Stimulated activated CD4-positive, alpha-beta T cell treated with anti-CD3 and anti-CD28 coated beads, Interleukin-1b, Interleukin-23, amount 100 ng/mL, for 48 hours (primary cell): Measurements from ENCODE around the gene RARG.
"Not testable (repeated sequence)": the region's sequence is repeated elsewhere in the genome, so short reads cannot be mapped to it uniquely, and the experiment has no call there.

Source experiments
- DNase-seq: peaks from one replicate; pipeline ENCODE4 v3.0.0-alpha.2; 2020

The RARG gene

DNA sequence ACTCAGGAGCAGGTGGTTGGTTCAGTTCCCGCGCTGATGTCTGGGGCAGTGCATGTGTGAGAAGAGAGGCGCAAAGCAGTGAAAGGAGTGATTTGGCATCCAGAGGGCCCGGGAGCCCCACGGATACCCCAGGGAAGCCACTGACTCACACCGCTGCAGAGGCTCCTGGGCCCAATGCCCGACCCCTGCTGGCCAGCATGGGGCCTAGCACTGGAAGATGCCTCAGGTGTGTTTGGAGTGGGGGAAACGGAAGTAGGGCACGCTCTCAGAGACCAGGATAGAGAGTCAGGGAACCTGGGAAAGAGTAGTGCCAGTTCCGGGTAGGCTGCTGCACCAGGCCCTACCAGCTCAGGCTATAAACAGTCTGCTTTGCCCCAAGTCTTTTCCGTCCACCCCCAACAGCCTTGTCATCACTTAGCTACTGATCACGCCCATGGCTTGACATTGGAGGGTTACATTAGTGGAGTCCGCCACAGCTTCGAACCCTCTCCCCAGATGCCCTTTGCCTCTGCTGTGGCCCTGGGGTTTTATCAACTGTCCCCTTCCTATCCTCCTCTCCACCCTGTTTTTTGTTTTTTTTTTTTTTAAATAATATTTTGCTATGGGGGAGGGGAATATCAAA, 41.8 kb downstream of the RARG start:
- DNase-seq, result peak; percentile 56

DNA sequence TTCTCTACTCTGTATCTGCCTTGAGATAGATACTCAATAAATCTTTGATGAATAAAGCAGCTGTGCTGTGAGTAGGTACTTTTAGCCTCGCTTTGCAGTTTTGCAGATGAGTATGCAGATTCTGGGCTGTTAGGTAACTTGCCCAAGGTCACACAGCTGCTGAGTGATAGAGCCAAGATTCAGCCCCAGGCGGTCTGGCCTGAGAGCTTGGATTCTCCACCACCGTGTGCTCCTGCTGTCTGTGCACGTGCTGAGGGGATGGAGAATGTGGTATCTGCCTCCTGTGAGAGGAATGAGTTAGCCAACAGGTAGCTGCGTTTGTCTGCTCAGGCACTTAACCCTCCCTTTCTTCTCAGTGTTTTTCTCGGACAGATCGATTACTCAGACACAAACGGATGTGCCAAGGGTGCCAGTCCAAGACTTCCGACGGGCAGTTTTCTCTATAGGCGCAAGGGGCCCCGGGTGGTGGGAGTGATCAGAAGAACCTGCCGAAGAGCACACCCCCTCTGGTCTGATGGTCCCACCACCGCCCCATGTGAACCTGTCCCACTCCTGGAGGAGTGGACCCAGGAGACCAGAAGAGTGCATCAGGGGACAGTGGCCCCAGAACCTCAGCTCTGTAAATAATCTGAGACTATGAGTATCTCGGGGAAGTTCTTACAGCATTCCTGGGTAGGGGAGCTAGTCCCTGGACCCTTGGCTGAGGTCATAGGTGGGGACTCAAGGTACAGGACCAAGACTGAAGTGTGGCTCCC, 44.7 kb downstream of the RARG start:
- DNase-seq, result no peak

DNA sequence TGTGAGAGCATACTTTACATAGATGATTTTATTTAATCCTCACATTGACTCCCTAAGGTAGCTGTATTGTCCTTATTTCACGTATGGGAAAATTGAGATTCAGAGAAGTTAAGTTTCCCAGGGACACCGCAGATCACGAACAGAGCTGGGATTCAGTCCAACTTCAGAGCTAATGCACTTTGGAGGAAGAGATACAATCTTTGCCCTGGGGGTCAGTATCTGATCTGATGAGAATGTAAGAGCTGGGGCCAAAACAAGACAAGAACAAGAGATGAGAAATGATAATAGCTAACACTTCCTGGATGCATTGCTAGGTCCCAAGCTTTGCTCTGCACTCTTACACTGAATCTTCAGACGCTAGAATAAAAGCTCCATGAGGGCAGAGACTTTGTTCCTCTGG, 45.3 kb downstream of the RARG start:
- no peak for DNase-seq

DNA sequence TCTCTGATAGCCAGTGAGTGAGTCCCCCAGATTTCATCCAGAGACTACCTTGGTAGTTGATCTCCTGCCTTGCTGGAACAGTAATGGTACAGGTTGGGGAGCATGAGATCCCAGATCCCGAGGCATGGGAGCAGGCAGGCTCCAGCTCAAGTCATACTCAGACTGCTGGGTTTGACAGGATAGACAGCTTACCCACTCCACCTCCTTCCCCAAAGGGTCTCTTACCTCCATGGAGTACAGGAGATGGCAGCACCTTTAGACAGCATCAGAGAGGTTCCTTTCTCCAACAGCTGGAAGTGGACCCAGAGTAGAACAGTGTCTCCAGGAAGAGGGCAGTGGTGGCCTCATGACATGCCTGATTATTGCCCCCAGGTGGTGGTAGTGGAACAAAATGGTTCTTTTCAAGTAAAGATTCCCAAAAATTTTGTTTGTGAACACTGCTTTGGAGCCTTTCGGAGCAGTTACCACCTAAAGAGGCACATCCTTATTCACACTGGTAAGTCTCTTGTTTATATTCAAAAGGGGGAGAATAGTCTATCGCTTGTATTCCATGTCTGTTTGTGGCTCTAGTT, 46.3 kb downstream of the RARG start:
- no peak for DNase-seq

DNA sequence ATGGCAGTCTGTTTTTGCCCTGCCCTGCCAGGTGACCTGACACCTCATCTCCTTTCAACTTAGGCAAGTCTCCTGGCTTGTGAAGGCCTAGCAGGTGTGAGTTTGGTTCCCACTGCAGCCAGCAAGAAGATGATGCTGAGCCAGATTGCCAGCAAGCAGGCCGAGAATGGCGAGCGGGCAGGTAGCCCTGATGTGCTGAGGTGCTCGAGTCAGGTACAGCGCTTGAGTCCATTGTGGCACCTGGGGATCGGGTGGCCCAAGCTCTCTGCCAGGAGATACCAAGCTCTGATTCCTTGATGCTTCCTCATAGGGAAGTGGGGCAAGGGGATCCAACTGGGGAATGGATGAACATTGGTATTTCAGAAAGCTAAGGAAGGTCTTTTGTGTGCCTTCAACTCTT, 47.2 kb downstream of the RARG start:
- DNase-seq, result no peak

DNA sequence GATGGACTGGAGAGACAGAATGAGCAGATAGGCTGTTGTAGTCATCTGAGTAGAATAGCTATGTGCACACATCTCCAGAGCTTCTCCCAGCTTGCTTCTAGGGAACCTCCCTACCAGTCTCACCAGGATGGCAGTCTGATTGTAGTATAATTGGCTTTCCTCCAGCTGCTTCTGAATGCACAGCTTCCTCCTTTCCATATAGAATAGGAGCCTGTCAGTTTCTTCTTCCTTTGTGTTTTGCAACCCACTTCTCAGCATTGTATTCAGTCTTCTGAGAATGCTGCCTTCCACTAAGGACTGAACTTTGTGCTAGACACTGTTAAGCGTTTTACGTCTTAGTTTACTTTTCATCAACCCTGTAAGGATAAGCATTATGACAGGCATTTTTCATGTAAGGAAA, 49.1 kb downstream of the RARG start:
- no peak for DNase-seq

DNA sequence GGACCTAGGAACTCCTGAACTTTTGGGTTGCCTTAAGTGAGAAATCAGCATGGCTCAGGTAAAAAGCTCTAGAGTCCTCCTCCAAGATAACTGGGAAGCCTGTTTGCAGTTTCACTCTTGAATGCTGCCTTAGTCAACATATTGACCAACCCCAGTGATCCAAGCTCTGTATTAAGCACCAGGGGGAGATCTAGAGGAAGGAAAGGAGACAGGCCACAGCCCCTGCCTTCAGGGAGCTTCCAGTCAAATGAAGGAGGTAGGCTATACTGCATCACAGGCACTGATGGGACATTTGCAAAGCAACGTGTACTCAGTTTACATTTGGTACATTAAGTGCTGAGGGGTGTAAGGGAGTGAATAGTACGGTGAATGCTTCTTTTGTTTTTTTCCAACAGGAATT, 50.1 kb downstream of the RARG start:
- DNase-seq, result no peak

DNA sequence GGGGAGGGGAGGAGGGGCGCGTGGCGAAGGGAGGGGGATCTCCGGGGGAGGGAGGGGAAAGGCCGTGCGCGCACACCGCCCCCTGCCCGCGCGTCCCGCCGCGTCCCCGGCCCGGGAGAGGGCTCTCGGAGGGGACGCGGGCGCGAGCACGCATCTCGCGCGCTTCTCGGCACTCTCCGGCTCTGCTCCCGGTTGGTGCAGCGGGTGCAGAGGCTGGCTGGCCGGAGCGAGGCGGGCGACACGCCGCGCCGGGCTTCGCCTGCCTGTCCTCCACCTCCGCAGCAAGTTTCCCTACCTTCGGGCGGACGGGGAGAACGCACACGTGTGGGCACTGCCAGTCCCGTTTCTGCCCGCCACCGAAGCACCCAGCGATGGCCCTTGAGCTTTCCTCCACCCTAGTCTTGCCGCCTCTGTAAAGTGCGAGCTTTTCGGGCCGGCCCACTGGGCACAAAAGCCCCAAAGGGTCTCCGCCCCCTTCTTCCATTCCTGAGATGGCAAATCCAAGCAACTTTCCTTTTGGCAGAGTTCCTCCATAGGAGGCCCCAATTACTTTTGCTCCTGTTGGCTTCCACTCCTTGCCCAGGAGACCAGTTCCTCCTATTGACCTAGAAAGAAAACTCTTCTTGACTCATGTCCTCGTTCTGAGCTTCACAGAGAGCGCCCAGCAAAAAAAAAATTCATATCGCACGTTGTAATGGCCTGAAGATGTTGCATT, 50.9 kb downstream of the RARG start:
- DNase-seq, result peak; percentile 83

DNA sequence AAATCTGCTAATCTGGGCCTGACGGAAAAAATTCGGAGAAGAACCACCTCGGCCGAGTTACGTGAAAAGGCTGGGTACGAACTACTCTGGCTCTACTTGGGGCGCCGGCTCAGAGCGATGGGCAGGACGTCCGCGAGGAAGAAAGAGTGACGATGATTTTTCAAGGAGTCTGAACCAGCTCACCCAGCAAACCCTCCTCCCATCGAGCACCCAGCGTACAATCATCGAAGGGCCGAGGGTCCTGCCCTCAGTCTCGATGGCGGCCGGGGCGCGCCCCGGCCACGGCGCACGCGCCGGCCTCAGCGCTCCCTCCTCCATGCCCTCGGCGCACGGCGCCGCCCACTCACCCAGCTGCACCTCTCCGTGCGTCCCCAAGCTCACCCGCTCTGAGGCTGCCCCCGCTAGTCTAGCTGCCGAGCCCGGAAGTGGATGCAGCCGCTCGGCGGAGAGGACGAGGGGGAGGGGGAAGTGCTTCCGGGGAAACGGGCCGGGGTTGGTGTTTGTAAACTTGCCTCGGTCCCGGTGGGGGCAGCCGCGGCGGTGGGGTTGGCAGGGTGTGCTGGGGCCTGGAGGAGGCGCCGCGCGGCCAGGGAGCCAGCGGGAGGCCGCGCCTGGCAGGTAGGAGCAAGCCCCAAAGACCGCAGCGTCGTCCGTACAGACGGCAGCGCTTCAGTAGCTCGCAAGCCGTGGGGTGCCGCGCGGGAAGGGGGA, 51.6 kb downstream of the RARG start, which contains the start of the genes CSAD and ZNF740:
Gene CSAD (minus strand): TSS at position 706 of the 711 bp plus-strand sequence. CDS start 7,455 bp downstream, outside the sequence.
Gene ZNF740 (plus strand): TSS at position 503 of the 711 bp plus-strand sequence. CDS start 1,262 bp downstream, outside the sequence.
- peak; percentile 99 for DNase-seq

DNA sequence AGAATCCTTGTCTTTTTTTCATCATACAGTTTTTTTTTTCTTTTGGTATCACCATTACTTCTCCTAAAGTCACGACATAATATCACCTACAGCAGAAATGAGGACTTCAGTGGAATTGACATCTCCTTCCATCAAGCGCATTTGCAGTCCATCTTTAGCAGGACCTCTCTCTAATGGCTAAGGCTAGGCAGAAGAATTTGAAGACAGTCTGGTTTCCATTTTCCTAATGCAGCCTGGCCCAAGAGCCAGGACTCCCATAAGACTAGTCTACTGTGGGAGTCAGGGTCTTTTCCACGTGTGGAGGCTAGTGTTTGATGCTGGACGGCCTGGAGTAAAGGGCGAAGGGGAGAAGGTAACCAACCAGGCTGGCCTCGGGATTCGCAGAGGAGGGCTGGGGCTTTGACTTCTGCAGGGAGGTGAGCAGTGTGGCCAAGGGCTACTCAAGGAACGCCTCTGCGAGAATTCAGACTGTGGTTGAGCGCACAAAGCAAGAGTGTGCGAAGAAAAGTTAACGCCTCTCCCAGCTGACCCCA, 52.3 kb downstream of the RARG start:
- DNase-seq, result no peak

DNA sequence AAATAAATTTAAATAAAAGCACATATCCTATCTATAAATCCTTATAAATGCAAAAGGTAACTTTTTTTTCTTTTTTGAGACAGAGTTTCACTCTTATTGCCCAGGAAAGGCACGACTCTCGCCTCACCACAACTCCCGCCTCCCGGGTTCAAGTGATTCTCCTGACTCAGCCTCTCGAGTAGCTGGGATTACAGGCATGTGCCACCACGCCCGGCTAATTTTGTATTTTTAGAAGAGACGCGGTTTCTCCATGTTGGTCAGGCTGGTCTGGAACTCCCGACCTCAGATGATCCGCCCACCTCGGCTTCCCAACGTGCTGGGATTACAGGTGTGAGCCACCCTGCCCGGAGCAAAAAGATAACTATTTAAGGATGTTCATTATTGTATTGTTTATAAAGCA, 53.2 kb downstream of the RARG start:
- DNase-seq, result not testable (repeated sequence)

DNA sequence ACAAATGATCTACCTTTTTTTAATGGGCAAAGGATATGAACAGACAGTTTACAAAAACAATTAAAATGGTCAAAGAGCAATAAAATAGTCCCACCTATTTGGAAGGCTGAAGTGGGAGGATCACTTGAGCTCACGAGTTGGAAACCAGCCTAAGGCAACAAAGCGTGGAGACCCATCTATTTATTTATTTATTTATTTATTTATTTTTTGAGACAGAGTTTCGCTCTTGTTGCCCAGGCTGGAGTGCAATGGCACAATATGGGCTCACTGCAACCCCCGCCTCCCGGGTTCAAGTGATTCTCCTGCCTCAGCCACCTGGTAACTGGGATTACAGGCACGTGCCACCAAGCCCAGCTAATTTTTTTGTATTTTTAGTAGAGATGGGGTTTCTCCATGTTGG, 54.6 kb downstream of the RARG start:
- DNase-seq, result not testable (repeated sequence)

DNA sequence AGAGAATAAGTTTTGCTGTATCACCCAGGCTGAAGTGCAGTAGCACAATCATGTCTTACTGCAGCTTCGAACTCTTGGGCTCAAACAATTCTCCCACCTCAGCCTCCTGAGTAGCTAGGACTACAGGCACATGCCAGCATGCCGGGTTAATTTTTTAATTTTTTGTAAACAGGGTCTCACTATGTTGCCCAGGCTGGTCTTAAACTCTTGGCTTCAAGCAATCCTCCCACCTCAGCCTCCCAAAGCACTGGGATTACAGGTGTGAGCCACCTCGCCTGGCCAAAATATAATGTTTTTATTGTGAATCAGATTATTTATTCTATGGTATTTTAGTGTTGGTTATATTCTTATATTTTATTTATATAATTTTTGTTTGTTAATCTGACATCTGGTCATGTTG, 55.3 kb downstream of the RARG start:
- DNase-seq, result no peak

DNA sequence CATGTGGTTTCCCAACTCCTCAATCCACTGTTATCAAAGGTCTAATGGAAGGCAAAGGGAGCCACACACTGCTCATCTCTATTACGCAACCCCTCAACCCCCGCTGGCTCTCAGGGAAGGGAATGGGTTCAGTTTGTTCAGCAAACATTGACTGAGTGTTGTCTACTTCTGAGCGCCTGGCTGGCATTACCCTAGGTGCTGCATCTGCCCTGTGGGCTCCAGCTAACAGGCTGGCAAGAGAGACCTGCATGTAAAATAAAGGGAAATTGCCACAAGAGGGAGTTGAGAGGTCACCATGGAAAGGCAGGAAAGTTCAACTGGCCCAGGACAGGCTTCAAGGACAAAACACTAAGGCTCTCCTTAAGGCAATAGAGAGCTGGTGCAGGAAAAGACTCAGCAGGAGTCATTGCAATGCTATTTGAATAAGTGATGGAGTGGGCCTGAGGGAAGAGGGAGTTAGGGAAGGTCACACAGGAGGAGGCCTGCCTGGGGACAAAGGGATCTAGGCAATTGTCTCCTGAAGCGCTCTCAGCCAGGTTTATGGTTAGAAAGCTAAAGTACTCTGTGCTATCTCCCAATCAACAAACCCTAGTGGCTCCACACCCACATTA, 57.0 kb downstream of the RARG start:
- DNase-seq, result no peak

DNA sequence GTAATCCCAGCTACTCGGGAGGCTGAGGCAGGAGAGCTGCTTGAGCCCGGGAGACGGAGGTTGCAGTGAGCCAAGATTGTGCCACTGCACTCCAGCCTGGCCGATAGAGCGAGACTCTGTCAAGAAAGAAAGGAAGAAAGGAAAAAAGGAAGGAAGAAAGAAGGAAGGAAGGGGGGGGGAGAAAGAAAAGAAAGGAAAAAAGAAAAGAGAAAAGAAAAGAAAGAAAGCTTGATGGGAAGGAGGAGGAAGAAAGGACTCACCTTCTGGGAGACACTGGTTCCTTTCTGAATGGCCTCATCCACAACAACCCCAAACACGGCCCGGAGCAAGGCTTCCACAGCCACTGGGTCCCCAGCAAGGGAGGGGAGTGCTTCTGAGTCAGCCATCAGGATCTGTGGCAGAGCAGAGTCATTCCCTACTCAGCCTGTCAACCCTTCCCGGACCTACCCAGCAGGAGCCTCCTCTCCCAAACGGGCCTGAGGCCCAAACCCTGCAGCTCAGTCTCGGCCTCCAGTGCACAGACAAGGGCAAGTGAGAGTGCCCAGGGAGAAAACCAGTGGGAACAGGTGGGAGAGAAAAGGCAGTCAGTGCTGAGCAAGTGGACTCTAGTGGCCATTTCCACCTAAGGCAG, 58.8 kb downstream of the RARG start:
- DNase-seq, result no peak

DNA sequence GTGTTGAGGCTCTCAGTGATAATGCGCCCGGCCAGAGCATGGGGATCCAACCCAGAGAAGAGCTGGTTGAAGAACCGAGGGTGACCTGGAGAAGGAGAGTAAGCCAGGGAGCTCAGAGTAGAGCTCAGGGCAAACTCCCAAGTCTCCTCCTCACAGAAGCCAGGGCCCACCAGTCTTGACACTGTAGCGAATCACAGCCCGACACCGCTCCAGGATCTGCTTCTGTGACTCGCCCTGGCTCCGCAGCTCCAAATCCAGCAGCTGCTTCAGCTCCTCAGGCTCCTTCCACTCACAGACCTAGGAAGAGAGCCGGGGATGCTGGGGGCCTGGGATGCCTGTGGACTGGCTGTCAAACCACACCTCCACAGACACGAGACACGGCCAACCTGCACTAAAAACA, 59.7 kb downstream of the RARG start:
- DNase-seq, result no peak

DNA sequence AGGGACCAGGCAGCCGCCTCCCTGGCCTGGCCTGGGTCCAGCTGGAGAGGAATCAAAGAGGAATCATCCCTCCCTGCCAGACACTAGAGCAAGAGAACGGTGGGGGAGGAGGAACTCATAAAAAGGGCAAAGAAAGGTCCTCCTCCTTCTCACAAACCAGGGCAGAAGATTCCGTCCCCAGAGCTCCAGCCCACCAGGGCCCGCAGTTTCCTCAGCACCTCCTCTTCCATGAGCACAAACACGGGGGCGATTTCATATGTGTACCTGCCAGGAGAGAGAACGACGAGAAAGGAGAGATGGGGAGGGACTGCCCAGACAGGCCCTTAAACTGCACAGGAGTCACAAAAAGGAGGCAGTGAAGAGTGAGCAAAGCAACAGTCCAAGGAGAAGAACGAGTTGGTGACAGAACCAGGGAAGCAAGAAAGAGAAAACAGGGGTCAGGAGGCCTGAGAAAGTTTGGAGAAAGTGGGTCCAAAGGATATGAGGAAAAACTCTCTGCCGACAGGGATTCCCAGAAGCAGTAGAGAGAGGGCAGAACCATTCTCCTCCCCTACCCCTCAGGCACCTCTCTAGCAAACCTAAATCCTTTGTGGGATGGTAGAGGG, 60.2 kb downstream of the RARG start:
- no peak for DNase-seq

DNA sequence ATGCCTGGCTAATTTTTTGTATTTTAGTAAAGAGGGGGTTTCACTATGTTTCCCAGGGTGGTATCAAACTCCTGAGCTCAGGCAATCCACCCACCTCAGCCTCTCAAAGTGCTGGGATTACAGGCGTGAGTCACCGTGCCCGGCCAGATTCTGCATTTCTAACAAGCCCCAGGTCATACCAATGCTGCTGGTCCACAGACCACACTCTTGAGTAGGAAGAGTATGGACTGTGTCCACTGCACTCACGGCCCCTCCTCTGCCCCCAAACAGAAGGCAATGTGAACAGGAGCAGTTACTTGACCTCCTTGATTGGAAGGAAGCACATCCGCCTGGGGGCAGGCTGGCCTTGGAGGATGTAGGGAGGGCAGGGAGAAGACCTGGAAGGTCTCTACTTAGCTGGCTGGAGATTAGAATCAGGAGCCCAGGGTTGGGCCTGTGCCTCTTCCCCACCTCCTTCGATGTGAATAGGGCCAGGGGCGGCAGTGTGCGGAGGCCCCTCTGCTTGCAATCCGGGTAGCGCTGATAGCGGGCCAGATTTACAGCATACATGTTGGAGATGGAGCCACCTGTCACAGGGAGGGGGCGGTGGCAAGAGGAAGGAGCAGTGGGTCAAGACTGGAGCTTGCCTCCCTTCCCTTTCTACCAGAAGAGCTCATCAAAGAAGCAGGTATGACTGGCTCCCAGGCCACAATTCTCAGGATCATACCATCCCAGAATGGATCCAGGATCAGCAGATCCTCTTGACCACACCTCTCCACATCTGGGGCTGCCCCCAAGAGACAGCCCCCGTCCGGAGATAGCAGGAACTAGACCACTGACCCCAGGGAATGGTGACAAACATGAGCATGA, 60.9 kb downstream of the RARG start:
- no peak for DNase-seq

DNA sequence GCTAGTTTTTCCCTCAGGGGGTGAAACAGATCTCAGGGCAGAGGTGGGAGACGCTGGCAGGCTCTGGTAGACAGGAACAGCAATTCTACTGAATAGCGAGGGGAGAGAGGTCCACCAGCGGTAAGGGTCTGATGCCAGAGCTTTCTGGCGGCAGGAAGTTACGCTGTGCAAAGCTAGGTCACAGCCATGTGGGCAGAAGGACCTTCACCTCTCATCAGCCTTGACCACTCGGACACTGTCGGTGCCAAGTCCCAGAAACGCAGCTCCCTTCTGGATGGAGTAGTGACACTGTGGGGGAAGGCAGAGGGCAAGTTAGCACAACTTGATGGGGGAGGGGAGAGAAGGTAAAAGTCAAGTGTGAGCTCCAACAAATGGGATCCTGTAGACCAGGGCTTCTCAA, 61.8 kb downstream of the RARG start:
- no peak for DNase-seq

DNA sequence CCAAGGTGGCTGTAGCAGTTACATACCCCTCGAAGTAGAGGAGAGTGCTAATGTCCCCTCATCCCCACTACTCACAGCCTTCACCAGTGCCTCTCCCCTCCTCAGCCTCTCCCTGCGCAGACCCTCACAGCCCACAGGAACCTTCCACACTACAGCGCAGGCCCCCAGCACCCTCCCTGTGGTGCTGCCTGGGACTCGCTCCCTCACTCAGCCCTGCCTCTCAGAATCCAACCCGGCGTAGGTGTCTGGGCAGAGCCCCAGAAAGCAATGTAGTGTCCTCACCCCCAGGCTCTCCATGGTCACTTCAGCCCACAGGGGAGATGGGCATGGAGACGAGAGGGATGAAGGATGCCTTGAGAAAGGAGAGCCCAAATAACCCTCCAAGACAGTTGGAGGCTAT, 62.4 kb downstream of the RARG start:
- DNase-seq, result no peak
